SU-DHL-6 (cell line): ENCODE data around the gene RPL3.

ENCODE experiments used
- H2AFZ ChIP-seq: fragments of 200-600 bp; sonication (generic); 2 replicates; pipeline ENCODE4 v1.6.1; 2014; ENCODE audit warnings: low read depth, mild to moderate bottlenecking, moderate library complexity, mixed read lengths, antibody characterized with exemption, low read length; ENCODE audit not compliant: severe bottlenecking
- H3F3A ChIP-seq: fragments of 200-600 bp; shearing (Covaris generic); 2 replicates; pipeline ENCODE4 v1.6.0; 2016; ENCODE audit warnings: antibody characterized with exemption, mild to moderate bottlenecking; ENCODE audit not compliant: insufficient read depth
- H3K27ac ChIP-seq: fragments of 200-600 bp; sonication (generic); 2 replicates; pipeline ENCODE4 v1.5.1; 2016; ENCODE audit warnings: low read depth, mild to moderate bottlenecking, low read length, moderate library complexity, mixed read lengths
- H3K27me3 ChIP-seq: fragments of 200-600 bp; sonication (generic), shearing (Covaris generic); 2 replicates; pipeline ENCODE4 v1.6.0; 2014; ENCODE audit warnings: mild to moderate bottlenecking, low read length
- H3K36me3 ChIP-seq: fragments of 200-600 bp; sonication (generic); 2 replicates; pipeline ENCODE4 v1.6.1; 2014; ENCODE audit warnings: mild to moderate bottlenecking, low read length, mixed read lengths
- H3K4me2 ChIP-seq: fragments of 300-600, 200-600 bp; shearing (Covaris generic), sonication (generic); 2 replicates; pipeline ENCODE4 v1.6.0; 2014; ENCODE audit warnings: low read length, low read depth, mild to moderate bottlenecking; ENCODE audit not compliant: poor library complexity, severe bottlenecking
- H3K4me3 ChIP-seq: fragments of 200-600 bp; sonication (generic); 2 replicates; pipeline ENCODE4 v1.5.1; 2014; ENCODE audit warnings: antibody characterized with exemption, low read length, mild to moderate bottlenecking, mixed read lengths; ENCODE audit not compliant: insufficient read depth, poor library complexity, severe bottlenecking
- H3K79me2 ChIP-seq: fragments of 200-600 bp; sonication (generic); 2 replicates; pipeline ENCODE4 v1.6.1; 2014; ENCODE audit warnings: mild to moderate bottlenecking, low read length, moderate library complexity; ENCODE audit not compliant: insufficient read depth
- H3K9ac ChIP-seq: fragments of 200-600 bp; sonication (generic); 2 replicates; pipeline ENCODE4 v1.7.0; 2014; ENCODE audit warnings: mild to moderate bottlenecking, low read length
- H3K9me2 ChIP-seq: fragments of 200-600 bp; sonication (generic); replicated peaks from 2 replicates; pipeline ENCODE4 v1.6.1; 2014; ENCODE audit warnings: low read length; ENCODE audit not compliant: insufficient read depth
- H3K9me3 ChIP-seq: fragments of 200-600 bp; sonication (generic); 2 replicates; pipeline ENCODE4 v1.6.1; 2014; ENCODE audit warnings: low read length, mixed read lengths; ENCODE audit not compliant: insufficient read depth
- H4K20me1 ChIP-seq: fragments of 200-600 bp; sonication (generic); 2 replicates; pipeline ENCODE4 v1.6.1; 2014; ENCODE audit warnings: low read depth, mild to moderate bottlenecking, antibody characterized with exemption, low read length, moderate library complexity, mixed read lengths
- EZH2phosphoT487 ChIP-seq: fragments of 200-600 bp; sonication (generic), shearing (Covaris generic); conservative IDR thresholded peaks from 2 replicates; pipeline ENCODE4 v1.6.1; 2018; ENCODE audit warnings: mild to moderate bottlenecking, antibody characterized with exemption, low read length, moderate library complexity, mixed read lengths
- TF ChIP-seq, protein P1 (sequence below): fragments of 200-600 bp; sonication (generic); IDR thresholded peaks from one replicate; pipeline ENCODE4 v1.5.1; 2017; ENCODE audit warnings: antibody characterized with exemption, mild to moderate bottlenecking, low read length, moderate library complexity; ENCODE audit not compliant: insufficient read depth, poor library complexity, severe bottlenecking

Gene RPL3

DNA sequence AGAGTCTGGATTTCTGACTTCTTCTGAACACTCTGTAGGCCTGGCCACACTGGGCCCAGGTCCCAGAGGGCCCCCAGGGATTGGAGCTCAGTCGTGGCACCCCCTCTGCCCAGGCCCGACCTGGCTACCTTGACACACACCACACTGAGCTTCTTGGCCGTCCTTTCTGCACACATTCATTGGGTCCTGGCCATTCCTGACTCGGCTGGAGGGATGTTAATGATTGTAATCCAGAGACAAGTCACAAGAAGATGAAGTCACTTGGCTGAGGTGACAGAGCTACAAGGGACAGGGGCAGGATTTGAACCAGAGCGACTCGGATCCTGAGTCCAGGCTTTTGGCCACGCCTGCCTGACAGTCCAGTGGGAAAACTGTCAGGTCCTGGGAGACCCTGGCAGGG lies 50.8 kb downstream of the RPL3 start:
- no peak overlapping the region for H3K4me2 ChIP-seq
- H2AFZ ChIP-seq = no peak overlapping the region
- no peaks in the 10 kb centered on the region for H3K9me3 ChIP-seq
- H3K36me3 ChIP-seq = no peaks in the 10 kb centered on the region
- H4K20me1 ChIP-seq = no peaks in the 10 kb centered on the region
- no peak overlapping the region for H3K9ac ChIP-seq
- H3K27ac ChIP-seq = no peak overlapping the region
- no peaks in the 10 kb centered on the region for H3K79me2 ChIP-seq
- TF ChIP-seq, protein P1, sequence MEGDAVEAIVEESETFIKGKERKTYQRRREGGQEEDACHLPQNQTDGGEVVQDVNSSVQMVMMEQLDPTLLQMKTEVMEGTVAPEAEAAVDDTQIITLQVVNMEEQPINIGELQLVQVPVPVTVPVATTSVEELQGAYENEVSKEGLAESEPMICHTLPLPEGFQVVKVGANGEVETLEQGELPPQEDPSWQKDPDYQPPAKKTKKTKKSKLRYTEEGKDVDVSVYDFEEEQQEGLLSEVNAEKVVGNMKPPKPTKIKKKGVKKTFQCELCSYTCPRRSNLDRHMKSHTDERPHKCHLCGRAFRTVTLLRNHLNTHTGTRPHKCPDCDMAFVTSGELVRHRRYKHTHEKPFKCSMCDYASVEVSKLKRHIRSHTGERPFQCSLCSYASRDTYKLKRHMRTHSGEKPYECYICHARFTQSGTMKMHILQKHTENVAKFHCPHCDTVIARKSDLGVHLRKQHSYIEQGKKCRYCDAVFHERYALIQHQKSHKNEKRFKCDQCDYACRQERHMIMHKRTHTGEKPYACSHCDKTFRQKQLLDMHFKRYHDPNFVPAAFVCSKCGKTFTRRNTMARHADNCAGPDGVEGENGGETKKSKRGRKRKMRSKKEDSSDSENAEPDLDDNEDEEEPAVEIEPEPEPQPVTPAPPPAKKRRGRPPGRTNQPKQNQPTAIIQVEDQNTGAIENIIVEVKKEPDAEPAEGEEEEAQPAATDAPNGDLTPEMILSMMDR = no peak
- no peak for TF ChIP-seq EZH2phosphoT487
- no peak overlapping the region for H3K4me3 ChIP-seq
- no peaks in the 10 kb centered on the region for H3K9me2 ChIP-seq
- H3F3A ChIP-seq = no peaks in the 10 kb centered on the region
- no peaks in the 10 kb centered on the region for H3K27me3 ChIP-seq

DNA sequence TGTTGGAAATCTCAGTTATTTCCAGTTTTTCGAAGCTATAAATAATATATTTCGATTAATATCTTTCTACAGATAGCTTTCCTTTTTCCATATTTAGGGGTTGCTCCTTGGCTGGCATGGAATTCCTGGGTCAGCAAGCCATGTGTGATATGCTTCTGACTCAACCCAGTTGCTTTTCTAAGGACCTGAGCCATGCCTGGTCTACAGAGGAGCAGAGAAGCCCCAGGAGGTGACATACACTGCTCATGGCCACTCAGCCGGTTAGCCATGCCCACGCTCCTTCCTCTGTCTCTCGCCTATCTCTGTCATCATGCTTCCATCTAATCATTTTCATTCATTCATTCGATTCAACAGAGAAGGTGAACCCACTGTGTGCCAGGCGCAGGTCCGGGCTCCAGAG lies 51.4 kb downstream of the RPL3 start:
- TF ChIP-seq, protein P1 = no peak
- Histone ChIP-seq H3K9ac (no peak overlapping the region), H3K4me3 (no peak overlapping the region), H3K36me3 (no peaks in the 10 kb centered on the region), H3K79me2 (no peaks in the 10 kb centered on the region), H2AFZ (no peak overlapping the region), H3K27me3 (no peaks in the 10 kb centered on the region), H3K4me2 (no peak overlapping the region), H3K27ac (no peak overlapping the region), H3F3A (no peaks in the 10 kb centered on the region), H4K20me1 (no peaks in the 10 kb centered on the region), H3K9me3 (no peaks in the 10 kb centered on the region), H3K9me2 (no peaks in the 10 kb centered on the region)

DNA sequence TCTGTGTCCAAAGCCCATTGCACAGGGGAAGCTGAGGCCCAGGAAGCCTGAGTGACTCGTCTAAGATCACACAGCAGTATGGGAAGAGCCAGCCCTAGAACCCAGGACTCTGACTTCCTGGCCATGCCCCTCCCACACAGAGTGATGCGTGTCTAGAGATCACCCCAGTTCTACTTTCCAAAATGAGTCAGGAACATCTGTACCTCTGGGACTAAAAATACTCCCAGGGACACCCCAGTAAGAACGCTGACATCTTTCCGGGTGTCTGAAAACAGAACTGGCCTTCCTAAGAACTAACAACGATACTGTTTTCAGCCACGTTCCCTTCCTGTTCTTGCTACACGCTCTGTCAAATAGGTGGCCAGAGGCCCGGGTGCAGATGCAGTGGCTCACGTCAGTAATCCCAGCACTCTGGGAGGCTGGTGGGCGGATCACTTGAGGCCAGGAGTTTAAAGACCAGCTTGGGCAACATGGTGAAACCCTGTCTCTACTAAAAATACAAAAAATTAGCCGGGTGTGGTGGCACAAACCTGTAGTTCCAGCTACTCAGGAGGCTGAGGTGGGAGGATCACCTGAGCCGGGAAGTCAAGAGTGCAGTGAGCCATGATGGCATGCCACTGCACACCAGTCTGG lies 52.9 kb downstream of the RPL3 start:
- no peaks in the 10 kb centered on the region for H3K27me3 ChIP-seq
- TF ChIP-seq, protein P1 = no peak
- no peak for TF ChIP-seq EZH2phosphoT487
- H3K4me3 ChIP-seq = no peak overlapping the region
- no peak overlapping the region for H2AFZ ChIP-seq
- no peak overlapping the region for H3K4me2 ChIP-seq
- H3F3A ChIP-seq = no peaks in the 10 kb centered on the region
- no peaks in the 10 kb centered on the region for H3K9me3 ChIP-seq
- no peaks in the 10 kb centered on the region for H3K79me2 ChIP-seq
- no peaks in the 10 kb centered on the region for H3K9me2 ChIP-seq
- no peaks in the 10 kb centered on the region for H4K20me1 ChIP-seq
- H3K27ac ChIP-seq = no peak overlapping the region
- no peak overlapping the region for H3K9ac ChIP-seq
- no peaks in the 10 kb centered on the region for H3K36me3 ChIP-seq
